Cortex of kidney (tissue), 1 donor: ENCODE results near the gene KRTAP10-12.
"Not testable (repeated sequence)": the region's sequence is repeated elsewhere in the genome, so short reads cannot be mapped to it uniquely, and the experiment has no call there.

Experiments
- DNase-seq: peaks from one replicate; lab custom pipeline; 2025; lab: John Stamatoyannopoulos, UW

KRTAP10-12 gene

GRCh38 chr21:44697172-44697810, at the start of gene KRTAP10-12:
KRTAP10-12 (plus strand) TSS chr21:44697172; CDS start chr21:44697202, 30 bp downstream.
- not testable (repeated sequence) for DNase-seq

GRCh38 chr21:44647222-44647552, 49.8 kb upstream of the KRTAP10-12 start:
- no peak for DNase-seq

GRCh38 chr21:44648557-44649311, 48.2 kb upstream of the KRTAP10-12 start:
- DNase-seq: no peak

- no peak for DNase-seq
Measured at GRCh38 chr21:44649521-44650100, 47.4 kb upstream of the KRTAP10-12 start.

GRCh38 chr21:44650265-44650972, 46.6 kb upstream of the KRTAP10-12 start:
- DNase-seq: no peak

GRCh38 chr21:44650973-44651675, 45.8 kb upstream of the KRTAP10-12 start:
- no peak for DNase-seq

GRCh38 chr21:44653123-44653522, 43.8 kb upstream of the KRTAP10-12 start:
- no peak for DNase-seq

GRCh38 chr21:44653656-44654575, 43.1 kb upstream of the KRTAP10-12 start:
- DNase-seq: no peak

- DNase-seq: no peak
Measured at GRCh38 chr21:44654576-44655175, 42.3 kb upstream of the KRTAP10-12 start, which contains the start of gene KRTAP12-4. KRTAP12-4 (minus strand) TSS chr21:44654659; CDS start chr21:44654614, 45 bp downstream.

- no peak for DNase-seq
Measured at GRCh38 chr21:44656868-44657267, 40.1 kb upstream of the KRTAP10-12 start.

- no peak for DNase-seq
Measured at GRCh38 chr21:44657635-44658540, 39.1 kb upstream of the KRTAP10-12 start, which contains the start of gene KRTAP12-3. KRTAP12-3 (plus strand) TSS chr21:44657932; CDS start chr21:44657980, 48 bp downstream.

GRCh38 chr21:44658541-44658910, 38.4 kb upstream of the KRTAP10-12 start:
- DNase-seq: no peak

- DNase-seq: no peak
Measured at GRCh38 chr21:44658913-44659595, 37.9 kb upstream of the KRTAP10-12 start.

- DNase-seq: not testable (repeated sequence)
Measured at GRCh38 chr21:44661567-44661966, 35.4 kb upstream of the KRTAP10-12 start.

GRCh38 chr21:44664691-44665090, 32.3 kb upstream of the KRTAP10-12 start:
- no peak for DNase-seq

- no peak for DNase-seq
Measured at GRCh38 chr21:44666401-44667320, 30.3 kb upstream of the KRTAP10-12 start, which contains the start of gene KRTAP12-2. KRTAP12-2 (minus strand) TSS chr21:44666927; CDS start chr21:44666886, 41 bp downstream.

- no peak for DNase-seq
Measured at GRCh38 chr21:44667612-44668011, 29.4 kb upstream of the KRTAP10-12 start.
